K562 (cell line): ENCODE results near the gene TIGD7. TPM values are rescaled to one million over a fixed set of nuclear protein-coding genes. Genes with fewer than 3 reads are reported as not detected.
A peak's percentile ranks its signal among the peaks of the same experiment; 100 is the strongest.

Experiments
- ADNP ChIP-seq: fragments of 200-800 bp; sonication (Bioruptor generic); IDR thresholded peaks from 2 replicates; pipeline ENCODE4 v1.6.1; 2016; ENCODE audit warnings: missing genetic modification characterization, missing compliant biosample characterization
- CBX1 ChIP-seq: sonication (generic); IDR thresholded peaks from 2 replicates; pipeline ENCODE4 v1.6.1; 2016; ENCODE audit warnings: antibody characterized with exemption, low read depth, mild to moderate bottlenecking
- CBX3 ChIP-seq, 2 experiments: IDR thresholded peaks; 1 replicate in 1 of 2; 2 replicates in 1 of 2; pipeline ENCODE4 v1.6.1; 2012; ENCODE audit warnings: inconsistent platforms in 2 of 2, low read length in 2 of 2, borderline replicate concordance in 1 of 2, control low read depth in 1 of 2
- E2F3 ChIP-seq: fragments of 250-450 bp; sonication (Bioruptor Pico); IDR thresholded peaks from 2 replicates; pipeline ENCODE4 v1.4.0; 2020; ENCODE audit warnings: mild to moderate bottlenecking
- EP300 ChIP-seq: IDR thresholded peaks from 2 replicates; pipeline ENCODE4 v1.6.1; 2012; ENCODE audit warnings: low read length, improper control_type of control experiment
- FOXK2 ChIP-seq, 2 experiments: fragments of 450-650 bp; IDR thresholded peaks in 1 of 2; conservative IDR thresholded peaks in 1 of 2; 2 replicates each; pipeline ENCODE4 v1.6.1; 2016; ENCODE audit warnings: low read depth in 2 of 2, mild to moderate bottlenecking in 1 of 2
- HNRNPL ChIP-seq: fragments of 200-400 bp; formaldehyde crosslinking; IDR thresholded peaks from 2 replicates; pipeline ENCODE4 v1.6.1; 2017; ENCODE audit warnings: low read depth, mild to moderate bottlenecking, low read length
- KAT8 ChIP-seq: fragments of 450-650 bp; IDR thresholded peaks from 2 replicates; pipeline ENCODE4 v1.6.1; 2016; ENCODE audit warnings: low read depth, mild to moderate bottlenecking
- KDM5B ChIP-seq: fragments of 200-600 bp; sonication (generic); IDR thresholded peaks from 2 replicates; pipeline ENCODE4 v1.6.1; 2012; ENCODE audit warnings: low read depth, mild to moderate bottlenecking, moderate library complexity, low read length, control low read depth, inconsistent platforms; ENCODE audit not compliant: insufficient replicate concordance
- KLF10 ChIP-seq: fragments of 250-450 bp; sonication (Bioruptor Pico); IDR thresholded peaks from 2 replicates; pipeline ENCODE4 v1.6.1; 2021; ENCODE audit warnings: matching md5 sums
- MYNN ChIP-seq, 2 experiments: sonication (generic); formaldehyde crosslinking in 1 of 2; IDR thresholded peaks; 2 replicates each; pipeline versions ENCODE4 v1.5.0 to v1.6.1; 2016 to 2020; ENCODE audit warnings: antibody characterized with exemption in 1 of 2, missing genetic modification reagents in 1 of 2
- NRF1 ChIP-seq, 2 experiments: fragments of 450-650 bp; IDR thresholded peaks in 1 of 2; conservative IDR thresholded peaks in 1 of 2; 2 replicates each; pipeline ENCODE4 v1.6.1; 2014; ENCODE audit warnings: mild to moderate bottlenecking in 2 of 2
- POLR2AphosphoS5 ChIP-seq: IDR thresholded peaks from 2 replicates; pipeline ENCODE4 v1.6.1; 2011; ENCODE audit warnings: mild to moderate bottlenecking, low read depth, low read length, moderate library complexity; ENCODE audit not compliant: control insufficient read depth, insufficient read depth
- PYGO2 ChIP-seq: fragments of 450-650 bp; IDR thresholded peaks from 2 replicates; pipeline ENCODE4 v1.6.1; 2016; ENCODE audit warnings: mild to moderate bottlenecking, missing genetic modification characterization, moderate library complexity, missing compliant biosample characterization
- RAD21 ChIP-seq, 2 experiments: fragments of 250-450 bp in 1 of 2; fragments of 450-650 bp in 1 of 2; sonication (Bioruptor Pico) in 1 of 2; formaldehyde crosslinking in 1 of 2; IDR thresholded peaks in 1 of 2; conservative IDR thresholded peaks in 1 of 2; 2 replicates each; pipeline versions ENCODE4 v1.4.0 to v1.8.0; 2020 to 2022; ENCODE audit warnings: mild to moderate bottlenecking in 2 of 2, moderate library complexity in 1 of 2
- RBM15 ChIP-seq: fragments of 200-400 bp; formaldehyde crosslinking; IDR thresholded peaks from 2 replicates; pipeline ENCODE4 v1.6.1; 2018; ENCODE audit warnings: mild to moderate bottlenecking, low read length, moderate library complexity; ENCODE audit not compliant: insufficient read depth
- RFX5 ChIP-seq: IDR thresholded peaks from 2 replicates; pipeline ENCODE4 v1.6.1; 2011; ENCODE audit warnings: low read depth, mild to moderate bottlenecking, improper control_type of control experiment, low read length
- RNF2 ChIP-seq: sonication (generic); IDR thresholded peaks from 2 replicates; pipeline ENCODE4 v1.6.1; 2016
- SAFB ChIP-seq: fragments of 200-400 bp; formaldehyde crosslinking; IDR thresholded peaks from 2 replicates; pipeline ENCODE4 v1.6.1; 2017; ENCODE audit warnings: low read depth, low read length, borderline replicate concordance
- SNRNP70 ChIP-seq: fragments of 200-400 bp; formaldehyde crosslinking; optimal IDR thresholded peaks from 2 replicates; pipeline ENCODE3; 2017; ENCODE audit warnings: low read depth, low read length
- SREBF1 ChIP-seq: fragments of 150-350 bp; IDR thresholded peaks from 2 replicates; pipeline ENCODE4 v1.6.1; 2014; ENCODE audit warnings: antibody characterized with exemption, low read depth, low read length, borderline replicate concordance
- ZNF134 ChIP-seq: fragments of 250-450 bp; sonication (Bioruptor Pico); conservative IDR thresholded peaks from 2 replicates; pipeline ENCODE4 v1.4.0; 2020
- ZNF184 ChIP-seq: sonication (generic); formaldehyde crosslinking; IDR thresholded peaks from 2 replicates; pipeline ENCODE4 v1.5.0; 2020; ENCODE audit warnings: missing genetic modification reagents
- ZNF717 ChIP-seq: fragments of 250-450 bp; sonication (Bioruptor Pico); IDR thresholded peaks from 2 replicates; pipeline ENCODE4 v1.5.0; 2021
- polyA plus RNA-seq, 8 experiments: library from polyadenylated mRNA; depleted of rRNA in 4 of 8; stranded (reverse) in 5 of 8; unstranded in 3 of 8; fragments of >200 nt; fragmentation: Nextera tagmentation in 2 of 8; fragmentation: Illumina TruSeq in 1 of 8; extraction: Ambion mirVana in 2 of 8; extraction: Trizol in 1 of 8; gene quantifications; 2 replicates each; pipeline versions ENCODE4 v1.2.1 to v1.2.3, GENCODE V29; 2011 to 2014; ENCODE audit warnings: inconsistent platforms in 1 of 8, missing spikeins in 1 of 8
- total RNA-seq, 7 experiments: library from RNA; depleted of rRNA in 6 of 7; stranded (reverse); fragments of >200 nt in 6 of 7; fragmentation: Illumina TruSeq in 2 of 7; extraction: Trizol in 2 of 7; gene quantifications; 2 replicates each; pipeline versions ENCODE4 v1.2.1 to v1.2.3, GENCODE V29; 2011 to 2021; ENCODE audit warnings: low replicate concordance in 1 of 7
- TF ChIP-seq, protein P1 (sequence below): fragments of 250-450 bp; sonication (Bioruptor Pico); IDR thresholded peaks from 2 replicates; pipeline ENCODE4 v1.5.0; 2020; ENCODE audit warnings: mild to moderate bottlenecking
- TF ChIP-seq, protein P2 (sequence below): fragments of 250-450 bp; sonication (Bioruptor Pico); IDR thresholded peaks from 2 replicates; pipeline ENCODE4 v1.5.0; 2021; ENCODE audit warnings: mild to moderate bottlenecking, borderline replicate concordance

TIGD7 gene
- total and polyA plus RNA-seq, 9 of the 15 experiments (the other 6 are each of a cell fraction or from before 2014, with no cell fraction given) = 0.84 to 10.7 (median 6.7) TPM

DNA sequence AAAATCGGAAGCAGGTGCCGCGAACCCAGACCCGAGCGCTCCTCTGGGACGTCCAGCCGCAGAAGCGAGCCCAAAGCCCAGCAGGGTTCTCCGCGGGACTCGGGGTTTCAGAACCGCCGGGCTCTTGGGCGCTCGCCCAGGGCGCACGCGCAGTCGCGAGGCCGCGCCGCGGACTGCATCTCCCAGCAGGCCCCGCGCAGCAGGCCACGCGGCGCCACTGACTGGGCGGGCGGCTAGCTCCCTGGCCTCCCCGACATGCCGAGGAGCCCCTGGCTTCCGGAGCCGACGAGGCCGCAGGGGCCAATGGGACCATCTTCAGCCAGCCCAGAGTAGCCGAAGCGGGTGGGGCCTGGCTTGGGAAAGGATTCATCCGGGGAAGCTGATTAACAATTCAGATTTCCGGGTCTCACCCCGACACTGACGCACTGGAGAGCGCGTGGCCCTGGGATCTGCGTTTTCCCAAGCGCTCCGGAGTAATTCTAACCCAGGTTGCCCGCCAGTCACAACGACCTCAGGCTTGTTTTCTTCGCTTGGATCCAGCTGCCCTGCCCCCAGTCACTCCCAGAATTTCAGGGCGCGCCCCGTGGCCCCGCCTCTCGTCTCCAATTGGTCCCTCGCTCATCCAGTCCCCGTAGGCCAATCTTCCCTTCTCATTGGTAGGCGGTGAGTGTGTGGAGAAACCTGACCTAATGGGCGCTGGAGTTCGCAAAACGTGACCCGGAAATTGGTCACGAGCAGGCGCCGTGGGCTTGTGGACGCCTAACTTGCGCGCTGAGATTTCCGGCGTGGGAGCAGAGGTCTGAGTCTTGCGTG, 22.3 kb downstream of the TIGD7 start, which contains the start of gene ZNF263 (continued):
- TF ChIP-seq HNRNPL = no peak
- TF ChIP-seq CBX3 (IDR thresholded peaks at IDR 0.05; ENCODE audit: borderline replicate concordance in 1 of 2, low read length in 2 of 2) = peak in 1 of 2 experiments; percentile 50; a peak in 1 of 3 replicates
- no peak for TF ChIP-seq KAT8
- TF ChIP-seq MYNN (IDR thresholded peaks at IDR 0.05) = no peak
- no peak for TF ChIP-seq MYNN (CRISPR knock-in tag; IDR thresholded peaks at IDR 0.05)
- TF ChIP-seq PYGO2 (tag) = no peak
- no peak; the same call in 1 of the 2 replicates for TF ChIP-seq EP300
- no peak for TF ChIP-seq ADNP (tag)
- TF ChIP-seq E2F3 (CRISPR knock-in tag) = peak; percentile 69; the same call in 1 of the 2 replicates
- no peak for TF ChIP-seq KLF10 (CRISPR knock-in tag)
- no peak for TF ChIP-seq RAD21 (CRISPR knock-in tag; conservative IDR thresholded peaks at IDR 0.05 in 1 of 2, IDR thresholded peaks at IDR 0.05 in 1 of 2)
- peak; percentile 94 for TF ChIP-seq NRF1 (conservative IDR thresholded peaks at IDR 0.05 in 1 of 2, IDR thresholded peaks at IDR 0.05 in 1 of 2)
- TF ChIP-seq, protein P1, sequence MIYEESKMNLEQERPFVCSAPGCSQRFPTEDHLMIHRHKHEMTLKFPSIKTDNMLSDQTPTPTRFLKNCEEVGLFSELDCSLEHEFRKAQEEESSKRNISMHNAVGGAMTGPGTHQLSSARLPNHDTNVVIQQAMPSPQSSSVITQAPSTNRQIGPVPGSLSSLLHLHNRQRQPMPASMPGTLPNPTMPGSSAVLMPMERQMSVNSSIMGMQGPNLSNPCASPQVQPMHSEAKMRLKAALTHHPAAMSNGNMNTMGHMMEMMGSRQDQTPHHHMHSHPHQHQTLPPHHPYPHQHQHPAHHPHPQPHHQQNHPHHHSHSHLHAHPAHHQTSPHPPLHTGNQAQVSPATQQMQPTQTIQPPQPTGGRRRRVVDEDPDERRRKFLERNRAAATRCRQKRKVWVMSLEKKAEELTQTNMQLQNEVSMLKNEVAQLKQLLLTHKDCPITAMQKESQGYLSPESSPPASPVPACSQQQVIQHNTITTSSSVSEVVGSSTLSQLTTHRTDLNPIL (CRISPR knock-in tag) = no peak
- TF ChIP-seq ZNF717 (CRISPR knock-in tag) = no peak
- TF ChIP-seq POLR2AphosphoS5 = peak; percentile 57
- TF ChIP-seq, protein P2, sequence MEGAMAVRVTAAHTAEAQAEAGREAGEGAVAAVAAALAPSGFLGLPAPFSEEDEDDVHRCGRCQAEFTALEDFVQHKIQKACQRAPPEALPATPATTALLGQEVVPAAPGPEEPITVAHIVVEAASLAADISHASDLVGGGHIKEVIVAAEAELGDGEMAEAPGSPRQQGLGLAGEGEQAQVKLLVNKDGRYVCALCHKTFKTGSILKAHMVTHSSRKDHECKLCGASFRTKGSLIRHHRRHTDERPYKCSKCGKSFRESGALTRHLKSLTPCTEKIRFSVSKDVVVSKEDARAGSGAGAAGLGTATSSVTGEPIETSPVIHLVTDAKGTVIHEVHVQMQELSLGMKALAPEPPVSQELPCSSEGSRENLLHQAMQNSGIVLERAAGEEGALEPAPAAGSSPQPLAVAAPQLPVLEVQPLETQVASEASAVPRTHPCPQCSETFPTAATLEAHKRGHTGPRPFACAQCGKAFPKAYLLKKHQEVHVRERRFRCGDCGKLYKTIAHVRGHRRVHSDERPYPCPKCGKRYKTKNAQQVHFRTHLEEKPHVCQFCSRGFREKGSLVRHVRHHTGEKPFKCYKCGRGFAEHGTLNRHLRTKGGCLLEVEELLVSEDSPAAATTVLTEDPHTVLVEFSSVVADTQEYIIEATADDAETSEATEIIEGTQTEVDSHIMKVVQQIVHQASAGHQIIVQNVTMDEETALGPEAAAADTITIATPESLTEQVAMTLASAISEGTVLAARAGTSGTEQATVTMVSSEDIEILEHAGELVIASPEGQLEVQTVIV (CRISPR knock-in tag) = no peak
- TF ChIP-seq CBX1 = peak; percentile 85
- TF ChIP-seq RFX5 = no peak
- TF ChIP-seq SREBF1 = no peak
- peak; percentile 55 for TF ChIP-seq KDM5B
- TF ChIP-seq ZNF184 (CRISPR knock-in tag) = no peak
- no peak for TF ChIP-seq ZNF134 (CRISPR knock-in tag)
- TF ChIP-seq SNRNP70 = no peak
- no peak for TF ChIP-seq RBM15
- peak; percentile 63 for TF ChIP-seq RNF2
- TF ChIP-seq SAFB = peak; percentile 95
- peak; percentile 88 to 93 for TF ChIP-seq FOXK2 (conservative IDR thresholded peaks at IDR 0.05 in 1 of 2, IDR thresholded peaks at IDR 0.05 in 1 of 2; ENCODE audit: low read depth in 2 of 2)
